MM.1S (cell line): ENCODE measurements around the gene UBASH3A.

Experiments
- DNase-seq: peaks from one replicate; pipeline ENCODE4 v3.0.0-alpha.2; 2015
- H2AFZ ChIP-seq: fragments of 300-600 bp; sonication (generic); 2 replicates; pipeline ENCODE4 v1.6.0; 2016; ENCODE audit warnings: antibody characterized with exemption, low read length
- H3F3A ChIP-seq: fragments of 300-600 bp; sonication (generic); 2 replicates; pipeline ENCODE4 v1.6.1; 2016; ENCODE audit warnings: mild to moderate bottlenecking, antibody characterized with exemption, low read length, moderate library complexity, mixed read lengths; ENCODE audit not compliant: insufficient read depth
- H3K27ac ChIP-seq: fragments of 300-600 bp; sonication (generic); 2 replicates; pipeline ENCODE4 v1.5.1; 2016; ENCODE audit warnings: mild to moderate bottlenecking, low read length
- H3K27me3 ChIP-seq: fragments of 300-600 bp; sonication (generic); replicated peaks from 2 replicates; pipeline ENCODE4 v1.6.0; 2016; ENCODE audit warnings: low read length; ENCODE audit not compliant: insufficient read depth
- H3K36me3 ChIP-seq: fragments of 300-600 bp; sonication (generic); replicated peaks from 2 replicates; pipeline ENCODE4 v1.6.1; 2016; ENCODE audit warnings: mild to moderate bottlenecking, low read length, mixed read lengths; ENCODE audit not compliant: insufficient read depth
- H3K4me1 ChIP-seq: fragments of 300-600 bp; sonication (generic); 2 replicates; pipeline ENCODE4 v1.6.1; 2016; ENCODE audit warnings: low read length, mixed read lengths
- H3K4me2 ChIP-seq: fragments of 300-600 bp; sonication (generic); 2 replicates; pipeline ENCODE4 v1.6.0; 2016; ENCODE audit warnings: low read depth, low read length
- H3K4me3 ChIP-seq: fragments of 300-600 bp; sonication (generic); 2 replicates; pipeline ENCODE4 v1.5.1; 2016; ENCODE audit warnings: low read length, mixed read lengths
- H3K79me2 ChIP-seq: fragments of 300-600 bp; sonication (generic); 2 replicates; pipeline ENCODE4 v1.6.1; 2016; ENCODE audit warnings: mixed run types, low read length, mixed read lengths
- H3K9ac ChIP-seq: fragments of 300-600 bp; sonication (generic); 2 replicates; pipeline ENCODE4 v1.6.1; 2016; ENCODE audit warnings: low read length, mixed read lengths
- H3K9me2 ChIP-seq: fragments of 300-600 bp; sonication (generic); replicated peaks from 2 replicates; pipeline ENCODE4 v1.6.1; 2016; ENCODE audit warnings: mild to moderate bottlenecking, low read length, mixed read lengths; ENCODE audit not compliant: insufficient read depth
- H3K9me3 ChIP-seq: fragments of 300-600 bp; sonication (generic); replicated peaks from 2 replicates; pipeline ENCODE4 v1.6.1; 2016; ENCODE audit warnings: mild to moderate bottlenecking, low read length, mixed read lengths; ENCODE audit not compliant: insufficient read depth
- H4K20me1 ChIP-seq: fragments of 300-600 bp; sonication (generic); 2 replicates; pipeline ENCODE4 v1.6.1; 2016; ENCODE audit warnings: mild to moderate bottlenecking, low read length, moderate library complexity, mixed read lengths; ENCODE audit not compliant: insufficient read depth
- EZH2 ChIP-seq: fragments of 300-600 bp; sonication (generic); optimal IDR thresholded peaks from 2 replicates; pipeline ENCODE3; 2017; ENCODE audit warnings: low read depth, mild to moderate bottlenecking, antibody characterized with exemption, low read length, mixed read lengths
- EZH2phosphoT487 ChIP-seq: fragments of 300-600 bp; sonication (generic); IDR thresholded peaks from 2 replicates; pipeline ENCODE4 v1.6.1; 2018; ENCODE audit warnings: antibody characterized with exemption, low read length
- TF ChIP-seq, protein P1 (sequence below): fragments of 300-600 bp; sonication (generic); IDR thresholded peaks from 2 replicates; pipeline ENCODE4 v1.5.1; 2016; ENCODE audit warnings: antibody characterized with exemption, low read length, mixed read lengths

UBASH3A gene

GRCh38 chr21:42393443-42393950 is 10.2 kb upstream of the UBASH3A start:
- TF ChIP-seq EZH2 (no peak), EZH2phosphoT487 (no peak)
- TF ChIP-seq, protein P1, sequence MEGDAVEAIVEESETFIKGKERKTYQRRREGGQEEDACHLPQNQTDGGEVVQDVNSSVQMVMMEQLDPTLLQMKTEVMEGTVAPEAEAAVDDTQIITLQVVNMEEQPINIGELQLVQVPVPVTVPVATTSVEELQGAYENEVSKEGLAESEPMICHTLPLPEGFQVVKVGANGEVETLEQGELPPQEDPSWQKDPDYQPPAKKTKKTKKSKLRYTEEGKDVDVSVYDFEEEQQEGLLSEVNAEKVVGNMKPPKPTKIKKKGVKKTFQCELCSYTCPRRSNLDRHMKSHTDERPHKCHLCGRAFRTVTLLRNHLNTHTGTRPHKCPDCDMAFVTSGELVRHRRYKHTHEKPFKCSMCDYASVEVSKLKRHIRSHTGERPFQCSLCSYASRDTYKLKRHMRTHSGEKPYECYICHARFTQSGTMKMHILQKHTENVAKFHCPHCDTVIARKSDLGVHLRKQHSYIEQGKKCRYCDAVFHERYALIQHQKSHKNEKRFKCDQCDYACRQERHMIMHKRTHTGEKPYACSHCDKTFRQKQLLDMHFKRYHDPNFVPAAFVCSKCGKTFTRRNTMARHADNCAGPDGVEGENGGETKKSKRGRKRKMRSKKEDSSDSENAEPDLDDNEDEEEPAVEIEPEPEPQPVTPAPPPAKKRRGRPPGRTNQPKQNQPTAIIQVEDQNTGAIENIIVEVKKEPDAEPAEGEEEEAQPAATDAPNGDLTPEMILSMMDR, result no peak
- Histone ChIP-seq H2AFZ (no peak overlapping the region), H4K20me1 (no peaks in the 10 kb centered on the region), H3K27ac (no peak overlapping the region), H3F3A (peaks cover 6% of the 10 kb centered on the region; the same call in 1 of the 2 replicates), H3K9me2 (no peaks in the 10 kb centered on the region), H3K36me3 (no peaks in the 10 kb centered on the region), H3K9ac (no peak overlapping the region), H3K79me2 (no peaks in the 10 kb centered on the region), H3K4me2 (no peak overlapping the region), H3K9me3 (no peaks in the 10 kb centered on the region), H3K27me3 (peaks cover 88% of the 10 kb centered on the region), H3K4me1 (peaks cover 15% of the 10 kb centered on the region), H3K4me3 (no peak overlapping the region)
- DNase-seq, result no peak

GRCh38 chr21:42395302-42395701 is 8.4 kb upstream of the UBASH3A start:
- TF ChIP-seq EZH2phosphoT487, result no peak
- no peak for TF ChIP-seq EZH2
- TF ChIP-seq, protein P1, result no peak
- Histone ChIP-seq H4K20me1 (no peaks in the 10 kb centered on the region), H3K36me3 (no peaks in the 10 kb centered on the region), H3K27ac (no peak overlapping the region), H3K79me2 (no peaks in the 10 kb centered on the region), H3K4me1 (0 out of 2 replicates have a peak, but pooled peaks cover under 1% of the 10 kb centered on the region), H2AFZ (no peak overlapping the region), H3K9ac (no peak overlapping the region), H3K9me2 (no peaks in the 10 kb centered on the region), H3F3A (no peaks in the 10 kb centered on the region), H3K4me2 (no peak overlapping the region), H3K4me3 (no peak overlapping the region), H3K9me3 (no peaks in the 10 kb centered on the region), H3K27me3 (peaks cover 88% of the 10 kb centered on the region)
- DNase-seq, result no peak

DNA sequence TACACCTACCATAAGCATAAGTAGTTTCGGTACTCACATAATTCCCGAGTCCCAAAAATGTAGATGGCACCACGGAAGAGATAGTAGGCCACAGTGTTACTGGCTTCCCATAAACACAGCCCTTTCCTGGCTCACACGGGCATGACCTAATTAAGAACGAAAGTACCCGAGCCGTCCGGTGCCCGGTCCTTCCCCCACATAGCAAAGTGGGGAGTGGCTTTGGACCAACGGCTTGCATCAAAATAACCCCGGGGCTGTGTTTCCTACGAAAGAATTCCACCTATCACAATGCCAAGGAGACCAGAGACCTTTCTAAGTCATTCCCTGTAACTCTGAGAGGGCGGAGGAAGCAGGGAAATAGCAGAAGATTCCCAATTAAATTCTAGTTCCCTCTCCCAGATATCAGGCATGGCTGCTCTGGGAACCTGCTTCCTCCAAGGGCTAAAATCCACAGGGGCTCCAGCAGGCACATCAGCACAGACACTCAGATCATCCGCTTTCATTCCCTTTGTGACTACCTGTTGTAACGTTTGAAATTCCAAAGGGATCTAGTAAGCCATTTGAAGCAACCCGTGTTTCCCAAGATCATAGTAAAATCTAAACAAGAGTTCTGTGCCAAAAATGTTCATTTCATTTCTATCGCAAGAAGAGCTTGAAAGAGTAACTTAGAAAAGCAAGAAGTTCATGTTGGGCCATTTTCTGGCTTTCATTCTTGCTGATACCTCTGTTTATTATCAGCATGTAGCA is 7.6 kb upstream of the UBASH3A start, which contains the start of gene TMPRSS3:
TMPRSS3 (minus strand) TSS at position 148 of the 747 bp plus-strand sequence. CDS start 635 bp downstream, outside the sequence.
- Histone ChIP-seq H3K27me3 (peaks cover 88% of the 10 kb centered on the region), H3K79me2 (no peaks in the 10 kb centered on the region), H3K36me3 (no peaks in the 10 kb centered on the region), H2AFZ (no peak within 1 kb of the TSS), H3K4me3 (no peak within 1 kb of the TSS), H3K9ac (no peak within 1 kb of the TSS), H3F3A (peaks cover 2% of the 10 kb centered on the region; the same call in 1 of the 2 replicates), H3K9me2 (no peaks in the 10 kb centered on the region), H3K4me2 (0 out of 2 replicates have a peak within 1 kb of the TSS, but pooled peaks have one; percentile 9), H3K9me3 (no peaks in the 10 kb centered on the region), H3K4me1 (0 out of 2 replicates have a peak, but pooled peaks cover 4% of the 10 kb centered on the region), H3K27ac (no peak within 1 kb of the TSS), H4K20me1 (no peaks in the 10 kb centered on the region)
- no peak for TF ChIP-seq EZH2phosphoT487
- TF ChIP-seq, protein P1, result no peak
- TF ChIP-seq EZH2, result no peak
- no peak for DNase-seq
